ENCODE results near the gene HIVEP3.

Gene HIVEP3

GRCh38 chr1:41536361-41536802 lies 382.3 kb downstream of the HIVEP3 start:
- Histone ChIP-seq H3K4me2 (ENCODE audit: low read depth, low read length) (no peak overlapping the region), H2AFZ (ENCODE audit: low read length) (no peak overlapping the region), H3K9me2 (replicated peaks; ENCODE audit: insufficient read depth, low read length) (no peaks in the 10 kb centered on the region), H3K9ac (ENCODE audit: low read length) (no peak overlapping the region), H3K36me3 (replicated peaks; ENCODE audit: insufficient read depth, low read length) (no peaks in the 10 kb centered on the region), H3K4me1 (ENCODE audit: low read length) (no peaks in the 10 kb centered on the region), H3K27ac (ENCODE audit: low read length) (no peak overlapping the region), H3F3A (ENCODE audit: insufficient read depth, low read length) (no peaks in the 10 kb centered on the region), H3K79me2 (ENCODE audit: low read length) (no peaks in the 10 kb centered on the region), H4K20me1 (ENCODE audit: insufficient read depth, low read length) (no peaks in the 10 kb centered on the region), H3K4me3 (ENCODE audit: low read length) (no peak overlapping the region), H3K9me3 (replicated peaks; ENCODE audit: insufficient read depth, low read length) (no peaks in the 10 kb centered on the region), H3K27me3 (replicated peaks; ENCODE audit: insufficient read depth, low read length) (no peaks in the 10 kb centered on the region)
- TF ChIP-seq, protein P1, sequence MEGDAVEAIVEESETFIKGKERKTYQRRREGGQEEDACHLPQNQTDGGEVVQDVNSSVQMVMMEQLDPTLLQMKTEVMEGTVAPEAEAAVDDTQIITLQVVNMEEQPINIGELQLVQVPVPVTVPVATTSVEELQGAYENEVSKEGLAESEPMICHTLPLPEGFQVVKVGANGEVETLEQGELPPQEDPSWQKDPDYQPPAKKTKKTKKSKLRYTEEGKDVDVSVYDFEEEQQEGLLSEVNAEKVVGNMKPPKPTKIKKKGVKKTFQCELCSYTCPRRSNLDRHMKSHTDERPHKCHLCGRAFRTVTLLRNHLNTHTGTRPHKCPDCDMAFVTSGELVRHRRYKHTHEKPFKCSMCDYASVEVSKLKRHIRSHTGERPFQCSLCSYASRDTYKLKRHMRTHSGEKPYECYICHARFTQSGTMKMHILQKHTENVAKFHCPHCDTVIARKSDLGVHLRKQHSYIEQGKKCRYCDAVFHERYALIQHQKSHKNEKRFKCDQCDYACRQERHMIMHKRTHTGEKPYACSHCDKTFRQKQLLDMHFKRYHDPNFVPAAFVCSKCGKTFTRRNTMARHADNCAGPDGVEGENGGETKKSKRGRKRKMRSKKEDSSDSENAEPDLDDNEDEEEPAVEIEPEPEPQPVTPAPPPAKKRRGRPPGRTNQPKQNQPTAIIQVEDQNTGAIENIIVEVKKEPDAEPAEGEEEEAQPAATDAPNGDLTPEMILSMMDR (IDR thresholded peaks at IDR 0.05; ENCODE audit: low read length), result no peak
- DNase-seq, result no peak

- H2AFZ ChIP-seq (ENCODE audit: low read length), result no peak overlapping the region
- H3K9me2 ChIP-seq (replicated peaks; ENCODE audit: insufficient read depth, low read length), result no peaks in the 10 kb centered on the region
- no peaks in the 10 kb centered on the region for H3K9me3 ChIP-seq (replicated peaks; ENCODE audit: insufficient read depth, low read length)
- no peaks in the 10 kb centered on the region for H4K20me1 ChIP-seq (ENCODE audit: insufficient read depth, low read length)
- no peak overlapping the region for H3K27ac ChIP-seq (ENCODE audit: low read length)
- no peaks in the 10 kb centered on the region for H3K27me3 ChIP-seq (replicated peaks; ENCODE audit: insufficient read depth, low read length)
- H3K36me3 ChIP-seq (replicated peaks; ENCODE audit: insufficient read depth, low read length), result no peaks in the 10 kb centered on the region
- H3K79me2 ChIP-seq (ENCODE audit: low read length), result no peaks in the 10 kb centered on the region
- H3F3A ChIP-seq (ENCODE audit: insufficient read depth, low read length), result no peaks in the 10 kb centered on the region
- no peak overlapping the region for H3K4me2 ChIP-seq (ENCODE audit: low read depth, low read length)
- H3K4me1 ChIP-seq (ENCODE audit: low read length), result no peaks in the 10 kb centered on the region
- TF ChIP-seq EZH2 (optimal IDR thresholded peaks at IDR 0.05; ENCODE audit: low read depth, low read length) (no peak), EZH2phosphoT487 (IDR thresholded peaks at IDR 0.05; ENCODE audit: low read length) (no peak)
- TF ChIP-seq, protein P1 (IDR thresholded peaks at IDR 0.05; ENCODE audit: low read length), result no peak
- no peak overlapping the region for H3K9ac ChIP-seq (ENCODE audit: low read length)
- no peak for DNase-seq
- no peak overlapping the region for H3K4me3 ChIP-seq (ENCODE audit: low read length)
Measured at GRCh38 chr1:41535716-41536115, 383.0 kb downstream of the HIVEP3 start.

DNA sequence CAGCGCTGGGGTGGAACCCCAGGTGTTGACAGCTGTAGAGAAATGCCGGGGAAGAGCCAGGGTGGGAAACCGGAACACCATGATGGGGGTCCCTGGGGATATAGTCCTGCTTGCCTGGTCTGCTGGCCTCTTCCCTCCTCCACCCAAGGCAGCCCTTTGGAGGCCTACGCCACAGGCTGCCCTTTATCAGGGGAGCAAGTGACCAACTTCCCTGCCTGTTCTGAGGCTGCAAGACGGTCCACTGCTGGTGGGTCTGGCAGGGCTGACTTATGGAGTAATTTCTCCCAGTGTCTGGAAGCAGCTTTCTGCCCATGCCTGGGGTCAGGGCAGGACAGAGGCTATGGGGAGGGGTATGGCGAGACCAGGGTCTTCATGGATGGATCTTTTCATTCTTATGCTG lies 383.4 kb downstream of the HIVEP3 start:
- no peaks in the 10 kb centered on the region for H3K4me1 ChIP-seq (ENCODE audit: low read length)

More for the DNA sequence above, 383.4 kb downstream of the HIVEP3 start:
- no peaks in the 10 kb centered on the region for H3K9me2 ChIP-seq (replicated peaks; ENCODE audit: insufficient read depth, low read length)
- H2AFZ ChIP-seq (ENCODE audit: low read length), result no peak overlapping the region
- H3K27me3 ChIP-seq (replicated peaks; ENCODE audit: insufficient read depth, low read length), result no peaks in the 10 kb centered on the region
- no peak overlapping the region for H3K9ac ChIP-seq (ENCODE audit: low read length)
- no peak for DNase-seq
- no peaks in the 10 kb centered on the region for H4K20me1 ChIP-seq (ENCODE audit: insufficient read depth, low read length)
- no peak overlapping the region for H3K4me3 ChIP-seq (ENCODE audit: low read length)
- H3K27ac ChIP-seq (ENCODE audit: low read length), result no peak overlapping the region
- H3K36me3 ChIP-seq (replicated peaks; ENCODE audit: insufficient read depth, low read length), result no peaks in the 10 kb centered on the region
- H3K4me2 ChIP-seq (ENCODE audit: low read depth, low read length), result no peak overlapping the region
- H3K9me3 ChIP-seq (replicated peaks; ENCODE audit: insufficient read depth, low read length), result no peaks in the 10 kb centered on the region
- TF ChIP-seq EZH2 (optimal IDR thresholded peaks at IDR 0.05; ENCODE audit: low read depth, low read length) (no peak), EZH2phosphoT487 (IDR thresholded peaks at IDR 0.05; ENCODE audit: low read length) (no peak)
- TF ChIP-seq, protein P1 (IDR thresholded peaks at IDR 0.05; ENCODE audit: low read length), result no peak
- no peaks in the 10 kb centered on the region for H3F3A ChIP-seq (ENCODE audit: insufficient read depth, low read length)
- no peaks in the 10 kb centered on the region for H3K79me2 ChIP-seq (ENCODE audit: low read length)
